ENCODE measurements around the gene LRCH4. TPM values are rescaled to one million over a fixed set of nuclear protein-coding genes. Genes with fewer than 3 reads are reported as not detected.

Gene LRCH4
- total and polyA plus RNA-seq, 8 donors: 16.4 to 106 (median 27.7) TPM

DNA sequence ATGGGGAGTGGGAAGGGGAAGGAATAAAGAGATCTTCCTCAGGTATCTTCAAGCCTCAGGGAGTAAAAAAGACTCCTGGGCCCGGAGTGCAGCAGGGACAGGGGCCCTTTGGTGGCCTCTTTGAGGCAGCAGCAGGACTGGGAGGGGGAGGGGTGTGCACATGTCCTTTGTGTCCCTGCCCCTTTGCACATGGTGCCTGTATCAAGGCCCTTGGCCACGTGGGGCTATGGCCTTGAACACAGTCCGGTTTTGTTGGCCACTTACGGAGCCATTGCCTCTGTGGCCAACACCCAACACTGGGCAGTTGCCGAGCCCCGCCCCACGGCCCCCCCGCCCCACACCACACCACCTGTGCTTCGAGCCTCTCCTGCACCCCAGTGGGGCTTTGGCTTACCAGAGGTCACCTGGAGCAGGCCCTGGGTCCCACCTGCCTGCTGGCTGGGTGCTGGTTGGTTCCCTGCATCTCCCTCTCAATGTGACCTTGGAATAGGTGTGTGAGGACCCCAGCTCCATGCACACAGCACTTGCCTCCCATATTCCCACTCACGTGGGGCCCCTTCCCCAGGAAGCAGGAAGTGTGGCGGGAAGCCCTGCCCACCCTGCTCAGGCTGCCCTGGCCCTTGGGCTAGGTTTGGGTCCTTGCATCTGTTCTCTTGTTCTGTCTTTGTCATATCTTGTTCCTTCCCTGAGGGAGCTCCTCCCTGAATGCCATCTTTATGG, 17.6 kb downstream of the LRCH4 start:
- intact Hi-C loops (cut with DNase I): loop anchor here in 1 of 3 donors (10.0 kb wide), 1 partner anchor 116 kb away; no protein-coding TSS in a partner anchor
- no peaks in the 10 kb centered on the region for H3K27me3 ChIP-seq
- peaks cover 22 to 27% (median 22%) of the 10 kb centered on the region in 3 donors for H3K4me1 ChIP-seq
- H3K36me3 ChIP-seq: no peaks in the 10 kb centered on the region
- no peaks in the 10 kb centered on the region for H3K9me3 ChIP-seq
- 32 to 35% methylated on average over 9 to 11 of the region's 11 CpGs for WGBS, 2 donors
- ATAC-seq (peak; percentile 58 to 79 (median 70)), FAIRE-seq (no peak), DNase-seq (peak in 5 of 6 donors; percentile 84 to 93 (median 91))
- no peak overlapping the region for H3K4me3 ChIP-seq
- peak overlapping the region; percentile 17 to 86 (median 66) for H3K27ac ChIP-seq
- TF ChIP-seq, protein P1, sequence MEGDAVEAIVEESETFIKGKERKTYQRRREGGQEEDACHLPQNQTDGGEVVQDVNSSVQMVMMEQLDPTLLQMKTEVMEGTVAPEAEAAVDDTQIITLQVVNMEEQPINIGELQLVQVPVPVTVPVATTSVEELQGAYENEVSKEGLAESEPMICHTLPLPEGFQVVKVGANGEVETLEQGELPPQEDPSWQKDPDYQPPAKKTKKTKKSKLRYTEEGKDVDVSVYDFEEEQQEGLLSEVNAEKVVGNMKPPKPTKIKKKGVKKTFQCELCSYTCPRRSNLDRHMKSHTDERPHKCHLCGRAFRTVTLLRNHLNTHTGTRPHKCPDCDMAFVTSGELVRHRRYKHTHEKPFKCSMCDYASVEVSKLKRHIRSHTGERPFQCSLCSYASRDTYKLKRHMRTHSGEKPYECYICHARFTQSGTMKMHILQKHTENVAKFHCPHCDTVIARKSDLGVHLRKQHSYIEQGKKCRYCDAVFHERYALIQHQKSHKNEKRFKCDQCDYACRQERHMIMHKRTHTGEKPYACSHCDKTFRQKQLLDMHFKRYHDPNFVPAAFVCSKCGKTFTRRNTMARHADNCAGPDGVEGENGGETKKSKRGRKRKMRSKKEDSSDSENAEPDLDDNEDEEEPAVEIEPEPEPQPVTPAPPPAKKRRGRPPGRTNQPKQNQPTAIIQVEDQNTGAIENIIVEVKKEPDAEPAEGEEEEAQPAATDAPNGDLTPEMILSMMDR (IDR thresholded peaks at IDR 0.05): no peak

- DNase-seq (peak in 3 of 6 donors; percentile 55 to 61 (median 55)), FAIRE-seq (no peak), ATAC-seq (peak; percentile 1 to 29 (median 12))
- 15 to 16% methylated on average over 3 of the region's 3 CpGs for WGBS, 2 donors
- Histone ChIP-seq H3K27me3 (no peaks in the 10 kb centered on the region), H3K36me3 (no peaks in the 10 kb centered on the region), H3K9me3 (no peaks in the 10 kb centered on the region), H3K4me3 (no peak overlapping the region), H3K4me1 (peaks cover 22 to 27% (median 22%) of the 10 kb centered on the region in 3 donors), H3K27ac (peak overlapping the region; percentile 17 to 86 (median 66))
- intact Hi-C loops (cut with DNase I): loop anchor here in 1 of 3 donors (10.0 kb wide), 1 partner anchor 117 kb away; no protein-coding TSS in a partner anchor
- TF ChIP-seq, protein P1 (IDR thresholded peaks at IDR 0.05): no peak
Observed at GRCh38 chr7:100567751-100568175, 18.2 kb downstream of the LRCH4 start.

DNA sequence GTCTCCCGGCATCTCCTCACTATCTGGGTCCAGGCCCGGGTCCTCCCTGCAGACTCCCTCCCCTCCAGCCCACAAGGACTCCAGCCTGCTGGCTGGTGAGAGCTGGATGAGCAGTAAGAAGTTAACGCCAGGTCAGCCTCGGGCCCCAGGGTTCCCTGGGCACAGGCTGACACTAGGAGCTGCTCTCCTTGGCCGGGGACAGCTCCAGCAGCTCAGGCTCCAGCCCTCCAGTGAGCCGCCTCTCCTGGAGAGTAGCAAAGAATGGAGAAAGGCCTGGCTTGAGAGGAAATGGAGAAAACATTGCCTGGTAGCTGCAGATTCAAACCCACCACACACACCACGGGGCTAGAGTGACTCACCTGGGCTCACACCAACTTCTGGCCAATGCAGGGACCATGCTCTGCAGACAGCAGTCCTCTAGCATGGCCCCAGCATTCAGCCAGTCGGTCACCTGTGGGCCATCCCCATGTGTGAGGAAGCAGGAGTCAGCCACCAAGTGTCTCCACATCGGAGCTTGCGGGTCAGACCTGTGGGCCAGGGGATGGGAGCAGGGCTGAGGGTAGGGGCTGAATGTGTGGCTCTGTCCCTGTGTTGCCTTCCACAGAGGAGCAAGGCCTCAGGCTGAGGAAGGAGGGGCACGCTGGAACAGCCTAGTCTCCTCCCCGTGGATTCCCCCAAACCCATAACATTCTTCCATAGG, 18.7 kb downstream of the LRCH4 start:
- peaks cover 22 to 27% (median 22%) of the 10 kb centered on the region in 3 donors for H3K4me1 ChIP-seq
- peak overlapping the region; percentile 17 to 86 (median 66) for H3K27ac ChIP-seq
- H3K27me3 ChIP-seq: no peaks in the 10 kb centered on the region
- TF ChIP-seq, protein P1 (IDR thresholded peaks at IDR 0.05): no peak
- DNase-seq (peak in 2 of 6 donors; percentile 50 to 70), ATAC-seq (no peak), FAIRE-seq (no peak)
- no peaks in the 10 kb centered on the region for H3K36me3 ChIP-seq
- 79 to 81% methylated on average over 12 of the region's 12 CpGs for WGBS, 2 donors
- intact Hi-C loops (cut with DNase I): loop anchor here in 1 of 3 donors (10.0 kb wide), 1 partner anchor 118 kb away; no protein-coding TSS in a partner anchor
- no peaks in the 10 kb centered on the region for H3K9me3 ChIP-seq
- no peak overlapping the region for H3K4me3 ChIP-seq

DNA sequence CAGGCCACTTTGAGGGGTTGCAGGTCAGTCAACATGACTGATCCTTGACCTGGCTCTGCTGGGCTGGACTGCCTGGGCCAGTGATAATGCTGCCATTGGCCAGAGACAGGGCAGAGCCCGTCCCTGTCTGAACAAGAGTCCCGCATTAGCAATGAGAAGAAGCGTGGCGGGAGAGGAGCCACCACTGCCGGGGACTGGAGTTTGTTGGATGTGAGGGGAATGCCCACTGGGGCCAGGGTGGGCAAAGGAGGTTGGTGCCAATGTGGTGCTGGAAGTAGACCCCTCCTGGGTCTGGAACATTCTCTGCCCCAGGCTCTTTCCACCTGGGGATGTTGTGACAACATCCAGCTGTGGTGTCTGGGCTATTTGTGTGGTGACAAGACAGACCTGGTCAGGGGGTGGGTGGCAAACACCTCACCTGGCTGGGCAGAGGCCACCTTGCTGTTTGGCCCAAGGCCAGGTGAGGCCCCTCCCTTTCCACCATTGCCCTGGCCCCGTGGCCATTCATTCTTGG, 19.9 kb downstream of the LRCH4 start:
- intact Hi-C loops (cut with DNase I): loop anchor here in 1 of 3 donors (10.0 kb wide), 1 partner anchor 119 kb away; no protein-coding TSS in a partner anchor
- FAIRE-seq (no peak), ATAC-seq (no peak), DNase-seq (peak in 1 of 6 donors; percentile 64)
- 84% methylated on average over 6 of the region's 6 CpGs for WGBS, 2 donors
- Histone ChIP-seq H3K36me3 (peaks cover 0 to 4% (median 0%) of the 10 kb centered on the region in 3 donors), H3K4me1 (peaks cover 22 to 27% (median 22%) of the 10 kb centered on the region in 3 donors), H3K4me3 (no peak overlapping the region), H3K27me3 (no peaks in the 10 kb centered on the region), H3K27ac (peak overlapping the region in 1 of 4 donors; percentile 12), H3K9me3 (no peaks in the 10 kb centered on the region)
- TF ChIP-seq, protein P1 (IDR thresholded peaks at IDR 0.05): no peak

Data from pancreas (tissue), 10 donors.